ENCODE data around the gene LILRB5.

The LILRB5 gene

DNA sequence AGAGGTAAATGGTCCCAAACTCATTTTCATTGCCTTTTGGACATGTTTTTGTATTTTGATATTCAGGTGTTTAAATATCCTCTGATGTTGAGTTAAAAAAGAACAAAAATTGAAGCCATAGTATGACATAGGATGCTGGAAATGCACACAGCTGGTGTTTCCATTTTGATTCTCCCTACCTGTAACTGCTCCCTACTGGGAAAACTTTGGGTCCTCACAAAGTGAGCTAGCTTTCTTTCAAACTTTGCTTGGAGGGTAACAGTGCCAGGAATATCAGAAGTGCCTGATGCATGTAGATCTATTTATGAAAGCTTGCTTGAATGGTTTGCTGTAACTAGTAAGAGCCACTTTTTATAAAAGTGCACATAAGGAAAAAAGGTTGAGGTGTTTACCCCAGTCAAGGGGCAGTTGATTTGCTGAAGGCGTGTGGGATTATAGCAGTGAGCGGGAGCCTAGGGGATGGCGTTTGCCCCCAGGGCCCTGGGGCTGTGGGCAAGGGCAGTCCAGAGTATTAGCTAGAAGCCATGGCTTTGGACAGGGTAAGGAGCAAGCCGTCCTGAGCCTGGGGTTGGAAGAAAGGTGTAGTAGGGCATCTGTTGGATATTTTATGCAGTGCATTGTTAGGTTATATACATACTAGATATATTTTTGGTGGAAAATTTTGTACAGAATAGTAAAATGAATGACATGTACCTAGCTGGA lies 52.2 kb downstream of the LILRB5 start:
- TF ChIP-seq, protein P1, sequence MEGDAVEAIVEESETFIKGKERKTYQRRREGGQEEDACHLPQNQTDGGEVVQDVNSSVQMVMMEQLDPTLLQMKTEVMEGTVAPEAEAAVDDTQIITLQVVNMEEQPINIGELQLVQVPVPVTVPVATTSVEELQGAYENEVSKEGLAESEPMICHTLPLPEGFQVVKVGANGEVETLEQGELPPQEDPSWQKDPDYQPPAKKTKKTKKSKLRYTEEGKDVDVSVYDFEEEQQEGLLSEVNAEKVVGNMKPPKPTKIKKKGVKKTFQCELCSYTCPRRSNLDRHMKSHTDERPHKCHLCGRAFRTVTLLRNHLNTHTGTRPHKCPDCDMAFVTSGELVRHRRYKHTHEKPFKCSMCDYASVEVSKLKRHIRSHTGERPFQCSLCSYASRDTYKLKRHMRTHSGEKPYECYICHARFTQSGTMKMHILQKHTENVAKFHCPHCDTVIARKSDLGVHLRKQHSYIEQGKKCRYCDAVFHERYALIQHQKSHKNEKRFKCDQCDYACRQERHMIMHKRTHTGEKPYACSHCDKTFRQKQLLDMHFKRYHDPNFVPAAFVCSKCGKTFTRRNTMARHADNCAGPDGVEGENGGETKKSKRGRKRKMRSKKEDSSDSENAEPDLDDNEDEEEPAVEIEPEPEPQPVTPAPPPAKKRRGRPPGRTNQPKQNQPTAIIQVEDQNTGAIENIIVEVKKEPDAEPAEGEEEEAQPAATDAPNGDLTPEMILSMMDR (conservative IDR thresholded peaks at IDR 0.05; ENCODE audit: control insufficient read depth, insufficient read depth, low read depth, low read length): no peak
- H3K4me3 ChIP-seq (ENCODE audit: control insufficient read depth, low read depth, low read length): no peak overlapping the region
- DNase-seq (ENCODE audit: low read depth): no peak

DNA sequence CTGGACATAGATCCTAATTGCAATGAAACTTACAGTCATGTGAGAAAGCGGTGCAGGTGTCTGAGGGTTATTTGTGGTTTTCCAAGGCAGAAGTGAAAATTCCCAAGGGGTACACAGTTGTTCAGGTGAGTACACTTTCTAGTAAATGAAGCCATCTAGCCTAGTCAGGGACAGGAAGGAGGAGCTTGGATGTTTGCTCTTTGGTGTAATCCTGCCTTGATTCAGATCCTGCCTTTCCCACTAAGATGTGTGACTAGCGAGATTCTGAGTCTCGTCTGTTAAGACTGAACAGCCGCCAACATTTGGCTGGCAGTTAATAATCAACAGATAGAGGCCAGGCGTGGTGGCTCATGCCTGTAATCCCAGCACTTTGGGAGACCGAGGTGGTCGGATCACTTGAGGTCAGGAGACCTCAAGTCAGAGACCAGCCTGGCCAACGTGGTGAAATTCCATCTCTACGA lies 53.9 kb downstream of the LILRB5 start:
- peak overlapping the region; percentile 97 for H3K4me3 ChIP-seq (ENCODE audit: control insufficient read depth, low read depth, low read length)
- DNase-seq (ENCODE audit: low read depth): peak; percentile 65
- TF ChIP-seq, protein P1 (conservative IDR thresholded peaks at IDR 0.05; ENCODE audit: control insufficient read depth, insufficient read depth, low read depth, low read length): no peak

DNA sequence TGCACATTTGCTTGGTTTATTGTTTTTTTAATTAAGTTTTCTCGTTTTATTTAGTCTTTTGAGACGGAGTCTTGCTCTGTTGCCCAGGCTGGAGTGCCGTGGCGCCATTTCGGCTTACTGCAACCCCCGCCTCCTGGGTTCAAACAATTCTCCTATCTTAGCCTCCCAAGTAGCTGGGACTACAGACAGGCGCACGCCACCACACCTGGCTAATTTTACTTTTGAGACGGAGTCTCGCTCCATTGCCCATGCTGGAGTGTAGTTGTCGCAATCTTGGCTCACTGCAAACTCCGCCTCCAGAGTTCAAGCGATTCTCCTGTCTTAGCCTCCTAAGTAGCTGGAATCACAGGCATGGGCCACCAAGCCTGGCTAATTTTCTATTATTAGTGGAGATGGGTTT lies 55.1 kb downstream of the LILRB5 start:
- no peak for DNase-seq (ENCODE audit: low read depth)
- TF ChIP-seq, protein P1 (conservative IDR thresholded peaks at IDR 0.05; ENCODE audit: control insufficient read depth, insufficient read depth, low read depth, low read length): no peak
- peak overlapping the region; percentile 97 for H3K4me3 ChIP-seq (ENCODE audit: control insufficient read depth, low read depth, low read length)

DNA sequence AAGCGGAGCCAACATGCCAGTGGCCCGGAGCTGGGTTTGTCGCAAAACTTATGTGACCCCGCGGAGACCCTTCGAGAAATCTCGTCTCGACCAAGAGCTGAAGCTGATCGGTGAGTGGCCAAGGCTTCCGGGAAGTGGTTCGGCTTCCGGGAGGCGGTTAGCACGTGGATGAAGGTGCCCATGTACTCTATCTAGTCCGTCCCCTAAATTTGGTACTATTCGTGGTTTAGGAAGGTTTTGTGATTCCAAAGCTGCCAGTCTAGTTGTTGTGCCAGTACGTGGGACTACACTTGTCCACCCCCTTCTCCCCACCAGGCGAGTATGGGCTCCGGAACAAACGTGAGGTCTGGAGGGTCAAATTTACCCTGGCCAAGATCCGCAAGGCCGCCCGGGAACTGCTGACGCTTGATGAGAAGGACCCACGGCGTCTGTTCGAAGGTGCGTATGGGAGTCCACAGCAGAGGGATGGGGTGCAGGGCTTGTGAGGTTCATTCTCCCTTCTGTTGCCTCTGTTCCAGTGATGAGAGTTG lies 55.8 kb downstream of the LILRB5 start:
- TF ChIP-seq, protein P1 (conservative IDR thresholded peaks at IDR 0.05; ENCODE audit: control insufficient read depth, insufficient read depth, low read depth, low read length): no peak
- H3K4me3 ChIP-seq (ENCODE audit: control insufficient read depth, low read depth, low read length): peak overlapping the region; percentile 97
- DNase-seq (ENCODE audit: low read depth): no peak
